ENCODE data around the gene ZKSCAN2.

The ZKSCAN2 gene

GRCh38 chr16:25279491-25279890 is 21.8 kb upstream of the ZKSCAN2 start:
- Histone ChIP-seq H3K27ac (ENCODE audit: low read length) (no peak overlapping the region), H3K27me3 (replicated peaks; ENCODE audit: insufficient read depth, low read length) (no peaks in the 10 kb centered on the region), H3K36me3 (replicated peaks; ENCODE audit: insufficient read depth, low read length) (no peaks in the 10 kb centered on the region), H3K4me1 (ENCODE audit: low read length) (no peaks in the 10 kb centered on the region), H3F3A (ENCODE audit: insufficient read depth, low read length) (no peaks in the 10 kb centered on the region), H3K9me3 (replicated peaks; ENCODE audit: insufficient read depth, low read length) (no peaks in the 10 kb centered on the region), H3K79me2 (ENCODE audit: low read length) (no peaks in the 10 kb centered on the region), H4K20me1 (ENCODE audit: insufficient read depth, low read length) (no peaks in the 10 kb centered on the region), H2AFZ (ENCODE audit: low read length) (no peak overlapping the region), H3K9ac (ENCODE audit: low read length) (no peak overlapping the region), H3K4me2 (ENCODE audit: low read depth, low read length) (no peak overlapping the region), H3K9me2 (replicated peaks; ENCODE audit: insufficient read depth, low read length) (no peaks in the 10 kb centered on the region), H3K4me3 (ENCODE audit: low read length) (no peak overlapping the region)
- TF ChIP-seq EZH2 (optimal IDR thresholded peaks at IDR 0.05; ENCODE audit: low read depth, low read length) (no peak), CTCF (IDR thresholded peaks at IDR 0.05; ENCODE audit: low read length) (no peak), EZH2phosphoT487 (IDR thresholded peaks at IDR 0.05; ENCODE audit: low read length) (no peak)
- no peak for DNase-seq

GRCh38 chr16:25271421-25271820 is 13.8 kb upstream of the ZKSCAN2 start:
- Histone ChIP-seq H3K4me3 (ENCODE audit: low read length) (no peak overlapping the region), H2AFZ (ENCODE audit: low read length) (no peak overlapping the region), H3K27ac (ENCODE audit: low read length) (no peak overlapping the region), H3K79me2 (ENCODE audit: low read length) (no peaks in the 10 kb centered on the region), H3K4me2 (ENCODE audit: low read depth, low read length) (no peak overlapping the region), H3K9me3 (replicated peaks; ENCODE audit: insufficient read depth, low read length) (no peaks in the 10 kb centered on the region), H3K27me3 (replicated peaks; ENCODE audit: insufficient read depth, low read length) (no peaks in the 10 kb centered on the region), H4K20me1 (ENCODE audit: insufficient read depth, low read length) (no peaks in the 10 kb centered on the region), H3K9me2 (replicated peaks; ENCODE audit: insufficient read depth, low read length) (no peaks in the 10 kb centered on the region), H3K36me3 (replicated peaks; ENCODE audit: insufficient read depth, low read length) (no peaks in the 10 kb centered on the region), H3K4me1 (ENCODE audit: low read length) (no peaks in the 10 kb centered on the region), H3F3A (ENCODE audit: insufficient read depth, low read length) (no peaks in the 10 kb centered on the region), H3K9ac (ENCODE audit: low read length) (no peak overlapping the region)
- DNase-seq: no peak
- TF ChIP-seq CTCF (IDR thresholded peaks at IDR 0.05; ENCODE audit: low read length) (no peak), EZH2phosphoT487 (IDR thresholded peaks at IDR 0.05; ENCODE audit: low read length) (no peak), EZH2 (optimal IDR thresholded peaks at IDR 0.05; ENCODE audit: low read depth, low read length) (no peak)

GRCh38 chr16:25270577-25270976 is 12.9 kb upstream of the ZKSCAN2 start:
- Histone ChIP-seq H3K27ac (ENCODE audit: low read length) (no peak overlapping the region), H3K79me2 (ENCODE audit: low read length) (no peaks in the 10 kb centered on the region), H2AFZ (ENCODE audit: low read length) (no peak overlapping the region), H3K36me3 (replicated peaks; ENCODE audit: insufficient read depth, low read length) (no peaks in the 10 kb centered on the region), H3K9me3 (replicated peaks; ENCODE audit: insufficient read depth, low read length) (no peaks in the 10 kb centered on the region), H3K4me3 (ENCODE audit: low read length) (no peak overlapping the region), H3K4me2 (ENCODE audit: low read depth, low read length) (no peak overlapping the region), H3K9me2 (replicated peaks; ENCODE audit: insufficient read depth, low read length) (no peaks in the 10 kb centered on the region), H3K9ac (ENCODE audit: low read length) (no peak overlapping the region), H3K27me3 (replicated peaks; ENCODE audit: insufficient read depth, low read length) (no peaks in the 10 kb centered on the region), H3K4me1 (ENCODE audit: low read length) (no peaks in the 10 kb centered on the region), H3F3A (ENCODE audit: insufficient read depth, low read length) (no peaks in the 10 kb centered on the region), H4K20me1 (ENCODE audit: insufficient read depth, low read length) (no peaks in the 10 kb centered on the region)
- TF ChIP-seq EZH2phosphoT487 (IDR thresholded peaks at IDR 0.05; ENCODE audit: low read length): no peak
- TF ChIP-seq EZH2 (optimal IDR thresholded peaks at IDR 0.05; ENCODE audit: low read depth, low read length): no peak
- TF ChIP-seq CTCF (IDR thresholded peaks at IDR 0.05; ENCODE audit: low read length): no peak
- no peak for DNase-seq
